Hepatic stellate cell (primary cell): ENCODE results near the gene PIP4K2A.
"Not testable (repeated sequence)": the region's sequence is repeated elsewhere in the genome, so short reads cannot be mapped to it uniquely, and the experiment has no call there.

Source experiments
- DNase-seq: peaks from one replicate; pipeline ENCODE4 v3.0.0; 2011; ENCODE audit warnings: low spot score

PIP4K2A gene

DNA sequence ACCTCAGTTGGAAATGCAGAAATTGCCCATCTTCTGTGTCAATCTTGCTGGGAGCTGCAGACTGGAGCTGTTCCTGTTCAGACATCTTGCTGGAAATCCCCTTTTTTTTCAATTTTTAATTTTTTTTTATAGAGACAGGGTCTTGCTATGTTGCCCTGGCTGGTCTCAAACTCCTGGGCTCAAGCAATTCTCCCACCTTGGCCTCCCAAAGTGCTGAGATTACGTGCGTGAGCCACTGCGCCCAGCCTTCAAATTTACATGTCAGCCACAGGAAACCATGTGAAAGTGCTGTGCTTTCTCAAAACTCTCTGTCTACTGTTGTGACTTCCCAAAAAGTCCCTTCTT, 200.0 kb downstream of the PIP4K2A start:
- DNase-seq, result not testable (repeated sequence)

DNA sequence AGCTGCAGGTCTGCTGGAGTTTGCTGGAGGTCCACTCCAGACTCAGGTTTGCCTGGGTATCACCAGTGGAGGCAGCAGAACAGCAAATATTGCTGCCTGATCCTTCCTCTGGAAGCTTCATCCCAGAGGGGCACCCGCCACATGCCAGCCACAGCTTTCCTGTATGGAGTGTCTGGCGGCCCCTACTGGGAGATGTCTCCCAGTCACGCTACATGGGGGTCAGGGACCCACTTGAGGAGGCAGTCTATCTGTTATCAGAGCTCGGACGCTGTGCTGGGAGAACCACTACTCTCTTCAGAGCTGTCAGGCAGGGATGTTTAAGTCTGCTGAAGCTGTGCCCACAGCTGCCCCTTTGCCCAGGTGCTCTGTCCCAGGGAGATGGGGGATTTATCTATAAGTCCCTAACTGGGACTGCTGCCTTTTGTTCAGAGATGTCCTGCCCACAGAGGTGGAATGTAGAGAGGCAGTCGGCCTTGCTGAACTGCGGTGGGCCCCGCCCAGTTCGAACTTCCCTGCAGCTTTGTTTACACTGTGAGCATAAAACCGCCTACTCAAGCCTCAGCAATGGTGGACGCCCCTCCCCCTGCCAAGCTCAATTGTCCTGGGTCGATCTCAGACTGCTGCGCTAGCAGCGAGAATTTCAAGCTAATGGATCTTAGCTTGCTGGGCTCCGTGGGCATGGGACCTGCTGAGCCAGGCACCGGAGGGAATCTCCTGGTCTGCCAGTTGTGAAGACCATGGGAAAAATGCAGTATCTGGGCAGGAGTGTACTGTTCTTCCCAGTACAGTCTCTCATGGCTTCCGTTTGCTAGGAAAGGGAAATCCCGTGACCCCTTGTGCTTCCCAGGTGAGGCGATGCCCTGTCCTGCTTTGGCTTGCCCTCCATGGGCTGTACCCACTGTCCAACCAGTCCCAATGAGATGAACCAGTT, 200.6 kb downstream of the PIP4K2A start:
- DNase-seq, result not testable (repeated sequence)

DNA sequence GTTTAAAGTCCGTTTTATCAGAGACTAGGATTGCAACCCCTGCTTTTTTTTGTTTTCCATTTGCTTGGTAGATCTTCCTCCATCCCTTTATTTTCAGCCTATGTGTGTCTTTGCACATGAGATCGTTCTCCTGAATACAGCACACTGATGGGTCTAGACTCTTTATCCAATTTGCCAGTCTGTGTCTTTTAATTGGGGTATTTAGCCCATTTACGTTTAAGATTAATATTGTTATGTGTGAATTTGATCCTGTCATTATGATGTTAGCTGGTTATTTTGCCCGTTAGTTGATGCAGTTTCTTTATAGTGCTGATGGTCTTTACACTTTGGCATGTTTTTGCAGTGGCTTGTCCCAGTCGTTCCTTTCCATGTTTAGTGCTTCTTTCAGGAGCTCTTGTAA, 202.4 kb downstream of the PIP4K2A start:
- not testable (repeated sequence) for DNase-seq

DNA sequence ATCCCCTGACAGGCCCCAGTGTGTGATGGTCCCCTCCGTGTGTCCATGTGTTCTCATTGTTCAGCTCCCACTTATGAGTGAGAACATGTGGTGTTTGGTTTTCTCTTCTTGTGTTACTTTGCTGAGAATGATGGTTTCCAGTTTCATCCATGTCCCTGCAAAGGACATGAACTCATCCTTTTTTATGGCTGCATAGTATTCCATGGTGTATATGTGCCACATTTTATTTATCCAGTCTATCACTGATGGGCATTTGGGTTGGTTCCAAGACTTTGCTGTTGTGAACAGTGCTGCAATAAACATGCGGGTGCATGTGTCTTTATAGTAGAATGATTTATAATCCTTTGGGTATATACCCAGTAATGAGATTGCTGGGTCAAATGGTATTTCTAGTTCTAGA, 206.2 kb downstream of the PIP4K2A start:
- not testable (repeated sequence) for DNase-seq

DNA sequence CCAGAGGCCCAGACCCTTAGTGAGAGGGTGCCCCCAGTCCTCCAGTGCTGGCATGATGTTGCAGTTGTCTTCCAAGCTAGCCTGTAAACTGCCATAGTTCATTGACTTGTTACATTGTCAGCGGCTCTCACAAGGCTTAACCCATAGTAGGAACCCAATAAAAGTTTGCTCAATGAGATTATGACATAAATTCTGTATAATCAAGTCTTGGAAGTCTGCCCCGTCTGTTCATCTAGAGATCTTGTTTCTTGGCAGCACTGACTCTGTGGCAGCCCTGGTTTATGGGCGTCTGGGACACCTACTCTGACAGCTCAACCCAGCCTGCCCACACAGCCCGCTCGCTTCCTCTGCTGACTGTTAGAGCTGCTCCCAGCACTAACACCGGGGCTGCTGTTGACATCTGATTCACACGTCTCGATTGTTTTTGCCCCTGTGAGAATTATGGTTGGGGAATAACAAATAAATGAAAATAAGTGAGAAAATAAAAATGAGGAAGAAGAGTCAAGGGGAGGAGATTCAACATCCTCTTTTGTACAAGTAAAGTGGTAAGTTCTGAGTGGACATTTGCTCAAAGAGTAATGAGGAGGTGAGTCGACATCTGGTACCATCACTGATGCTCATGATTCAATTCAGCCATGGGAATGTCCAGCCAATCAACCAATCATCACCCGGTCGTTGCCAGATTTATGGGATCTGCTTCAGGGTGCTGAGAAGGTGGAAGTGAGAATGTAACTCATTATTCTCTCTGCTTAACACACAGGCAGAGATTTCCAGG, 208.3 kb downstream of the PIP4K2A start:
- no peak for DNase-seq

DNA sequence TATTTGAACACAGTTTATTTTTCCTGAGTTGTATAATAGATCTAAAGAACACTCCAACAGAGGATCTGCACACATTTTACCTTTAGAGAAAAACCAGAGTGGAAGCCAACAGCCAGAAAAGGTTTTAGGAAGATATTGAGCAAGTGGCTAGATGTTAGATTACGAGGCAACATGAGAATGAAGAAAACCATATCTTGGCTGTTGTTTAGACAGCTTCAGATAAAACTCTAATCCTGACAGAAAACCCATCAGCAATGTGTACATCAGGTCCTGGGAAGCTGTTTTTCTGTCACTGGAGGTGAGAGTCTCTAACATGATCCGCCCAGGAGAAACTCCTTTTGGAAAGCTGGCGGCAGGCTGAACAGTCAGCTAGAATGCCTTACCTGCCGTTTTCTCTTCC, 209.6 kb downstream of the PIP4K2A start:
- no peak for DNase-seq

DNA sequence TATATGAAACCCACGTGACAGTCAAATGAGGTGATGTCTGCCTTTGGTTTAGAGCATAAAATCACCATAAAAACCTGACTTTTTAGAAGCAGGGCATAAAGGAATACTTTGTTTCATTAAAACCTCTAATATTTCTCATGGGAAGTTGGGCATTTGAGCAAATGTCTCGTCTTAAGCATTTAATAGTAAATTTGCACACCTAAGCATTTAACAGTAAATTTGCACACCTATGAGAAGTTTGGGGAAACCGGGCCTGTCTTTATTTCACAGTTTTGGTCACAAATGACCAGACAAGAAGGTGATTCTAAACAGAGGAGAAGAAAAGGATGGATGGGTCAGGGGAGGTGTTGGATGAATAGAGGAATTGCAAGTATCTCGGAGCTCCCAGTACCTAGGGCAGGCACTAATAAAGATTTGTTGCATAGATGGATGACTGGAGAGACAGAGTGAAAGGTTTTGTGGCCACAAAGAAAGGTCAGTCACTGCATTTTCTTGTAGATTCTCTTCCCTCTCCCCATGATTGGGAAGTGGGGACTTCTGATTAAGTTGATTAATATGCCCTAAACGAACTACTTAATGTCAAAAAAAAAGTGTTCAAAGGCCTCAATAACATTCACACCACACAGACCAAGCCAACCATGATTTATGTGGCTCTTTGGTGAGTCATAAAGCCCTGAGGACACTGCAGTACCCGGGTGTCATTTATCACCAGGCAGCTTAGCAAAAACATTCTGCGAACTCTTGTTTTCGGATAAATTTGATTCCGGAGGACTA, 210.9 kb downstream of the PIP4K2A start:
- no peak for DNase-seq

DNA sequence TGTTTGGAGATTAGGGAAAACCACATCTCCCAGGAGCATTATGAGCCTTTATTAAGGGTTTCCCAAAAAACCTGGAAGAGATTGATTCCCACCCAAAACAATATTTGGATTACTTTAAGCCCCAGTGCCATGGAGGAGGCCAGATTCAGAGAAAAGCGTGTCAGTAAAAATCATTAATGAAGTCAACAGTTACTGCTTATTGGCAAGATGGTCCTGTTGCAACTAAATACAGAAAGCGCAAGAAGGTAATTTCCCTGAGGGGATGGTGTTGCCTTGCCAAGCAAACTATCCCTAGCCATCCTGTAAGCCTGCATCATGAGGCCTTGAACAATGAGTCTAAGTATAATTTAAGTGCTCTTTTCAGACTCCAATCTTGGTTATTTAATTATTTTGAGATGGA, 212.5 kb downstream of the PIP4K2A start:
- DNase-seq, result no peak

DNA sequence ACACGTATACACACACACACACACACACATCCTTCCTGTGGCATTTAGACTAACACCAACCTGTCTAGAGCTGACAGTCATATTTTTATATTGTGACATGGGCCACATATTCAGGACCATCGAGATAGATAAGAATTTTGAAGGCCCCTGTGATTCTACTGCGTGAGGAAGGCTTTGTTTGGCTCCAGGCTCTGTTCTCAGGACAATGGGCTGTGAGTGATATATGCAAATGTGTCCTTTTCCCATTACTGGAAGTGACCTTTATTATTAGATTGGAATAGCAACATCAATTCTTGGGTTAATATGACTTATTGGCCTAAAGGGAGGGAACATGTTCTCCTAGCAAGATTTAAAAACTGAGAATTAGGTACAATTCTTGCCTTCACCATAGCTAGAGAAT, 213.0 kb downstream of the PIP4K2A start:
- DNase-seq, result no peak

DNA sequence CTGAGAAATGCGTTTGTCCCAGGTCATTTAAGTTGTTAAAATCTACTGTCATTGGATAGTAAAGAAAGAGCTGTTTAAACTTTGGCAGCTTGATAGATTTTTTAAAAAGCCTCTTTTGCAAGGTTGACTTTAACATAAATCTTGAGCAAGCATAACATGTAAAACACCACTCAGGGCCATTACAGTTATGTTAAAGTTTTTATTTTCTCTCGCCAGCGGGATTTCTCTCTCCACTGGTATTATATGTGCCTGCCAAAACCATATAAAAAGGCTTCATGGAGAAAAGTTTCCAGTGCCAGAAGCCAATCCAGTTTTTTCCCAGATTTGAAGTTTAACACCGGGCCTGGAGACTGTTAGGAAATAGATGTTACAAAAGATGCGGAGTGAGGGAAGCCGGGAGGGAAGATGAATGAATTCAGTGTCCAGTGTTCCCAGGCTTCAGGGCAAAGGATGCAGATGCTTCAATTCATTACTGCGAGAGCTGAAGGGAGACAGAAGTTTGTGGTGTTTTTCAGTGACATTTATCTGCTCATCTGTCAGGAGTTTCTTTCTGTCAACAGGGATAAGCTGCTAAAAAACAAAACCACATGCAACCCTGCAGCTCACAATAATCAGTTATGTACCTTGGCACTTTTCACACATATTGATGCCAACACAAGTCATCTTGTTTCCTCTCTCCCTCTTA, 213.6 kb downstream of the PIP4K2A start:
- DNase-seq, result no peak

DNA sequence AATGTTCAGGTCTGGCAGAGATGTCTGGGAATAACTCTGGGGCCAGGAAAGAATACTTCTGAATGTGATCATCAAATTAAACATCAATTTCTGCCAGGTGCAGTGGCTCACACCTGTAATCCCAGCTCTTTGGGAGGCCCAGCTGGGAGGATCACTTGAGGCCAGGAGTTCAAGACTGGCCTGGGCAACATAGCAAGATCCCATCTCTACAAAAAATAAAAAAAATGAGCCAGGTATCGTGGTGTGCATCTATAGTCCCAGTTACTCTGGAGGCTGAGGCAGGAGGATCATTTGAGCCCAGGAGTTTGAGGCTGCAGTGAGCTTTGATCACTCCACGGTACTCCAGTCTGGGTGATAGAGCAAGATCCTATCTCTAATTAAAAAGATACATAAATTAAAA, 214.4 kb downstream of the PIP4K2A start:
- not testable (repeated sequence) for DNase-seq

DNA sequence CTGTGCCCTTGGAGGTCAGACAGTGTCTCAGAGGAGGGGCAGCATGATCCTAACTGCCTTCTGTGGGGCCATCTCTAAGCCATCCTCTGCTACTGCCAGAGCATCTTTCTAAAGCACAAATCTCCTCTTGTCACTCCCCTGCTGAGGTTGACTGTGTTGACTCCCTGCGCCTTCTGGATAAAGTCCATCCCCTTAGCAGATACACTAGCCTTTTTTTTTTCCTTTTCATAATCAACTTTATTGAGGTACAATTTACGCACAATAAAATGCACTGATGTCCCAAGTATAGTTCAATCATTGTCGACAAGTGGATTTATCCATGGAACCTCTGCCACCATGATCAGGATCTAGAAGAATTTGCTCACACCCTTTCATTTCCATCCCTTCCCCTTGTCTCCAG, 219.0 kb downstream of the PIP4K2A start:
- DNase-seq, result no peak

DNA sequence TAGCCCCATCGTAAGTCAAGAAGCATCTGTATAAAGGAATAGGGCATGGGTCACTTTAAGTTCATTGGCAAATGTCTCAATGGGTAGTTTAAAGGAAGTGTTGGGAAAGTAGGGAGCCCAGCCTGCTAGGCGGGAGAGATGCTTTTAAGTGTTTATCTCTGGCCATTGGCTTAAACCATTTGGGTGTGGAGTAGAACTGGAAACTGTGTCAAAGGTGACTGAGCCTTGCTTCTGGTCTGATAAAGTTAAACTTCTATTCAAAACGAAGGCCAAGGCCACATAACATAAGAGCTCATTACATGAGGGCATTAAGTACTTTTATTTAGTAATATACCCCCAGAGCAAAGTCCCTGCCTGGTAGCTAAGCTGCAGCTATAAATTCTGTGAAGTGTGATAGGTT, 220.4 kb downstream of the PIP4K2A start:
- no peak for DNase-seq

DNA sequence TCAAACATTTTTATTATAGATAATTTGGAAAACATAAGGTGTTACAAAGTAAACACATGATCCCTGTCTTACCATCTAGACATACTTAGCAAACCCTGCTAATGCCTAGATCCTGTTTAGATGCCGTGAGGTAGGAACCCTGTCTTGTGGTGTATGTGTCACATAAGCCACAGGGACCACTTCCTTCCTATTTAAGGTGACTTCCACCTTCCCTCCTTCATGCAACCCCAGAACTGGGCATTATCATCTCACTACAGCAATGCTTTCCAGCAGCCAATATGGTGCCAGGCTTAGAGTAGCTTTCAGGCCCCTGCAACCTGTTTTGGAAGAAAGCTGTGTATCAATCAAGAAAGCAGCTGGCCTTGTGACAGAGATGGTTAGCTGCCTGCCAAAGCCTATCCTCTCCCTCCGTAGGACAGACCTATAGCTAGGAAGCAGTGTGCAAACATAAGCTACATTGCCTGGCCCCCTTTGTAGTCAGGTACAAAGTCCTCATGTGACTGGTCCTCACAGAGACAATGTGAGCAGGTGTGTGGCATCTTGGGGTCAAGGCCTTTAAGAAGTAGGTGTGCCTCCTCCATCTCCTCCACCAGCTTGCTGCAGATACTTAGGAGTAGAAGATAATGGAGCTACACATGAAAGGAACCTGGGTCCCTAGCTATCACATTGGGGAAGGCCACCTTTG, 222.3 kb downstream of the PIP4K2A start:
- DNase-seq, result no peak

DNA sequence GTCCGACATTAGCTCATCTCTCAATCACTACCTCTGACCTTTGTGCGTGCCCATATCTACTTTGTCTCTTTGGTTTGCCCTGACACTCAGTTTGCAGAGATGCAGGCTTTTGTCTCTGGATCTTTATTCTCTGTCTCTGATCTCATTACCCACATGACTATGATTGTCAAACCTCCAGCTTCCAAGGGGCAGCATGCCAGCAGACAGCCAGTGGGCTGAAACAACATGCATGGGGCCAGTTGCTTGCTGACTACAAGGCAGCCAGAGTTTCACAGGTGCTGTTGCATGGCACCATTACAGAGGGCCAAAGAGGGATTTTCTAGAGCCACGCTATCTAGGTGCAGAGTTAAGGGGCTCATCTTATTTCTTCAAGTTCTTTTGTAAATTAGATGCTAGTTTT, 222.9 kb downstream of the PIP4K2A start:
- DNase-seq, result no peak

DNA sequence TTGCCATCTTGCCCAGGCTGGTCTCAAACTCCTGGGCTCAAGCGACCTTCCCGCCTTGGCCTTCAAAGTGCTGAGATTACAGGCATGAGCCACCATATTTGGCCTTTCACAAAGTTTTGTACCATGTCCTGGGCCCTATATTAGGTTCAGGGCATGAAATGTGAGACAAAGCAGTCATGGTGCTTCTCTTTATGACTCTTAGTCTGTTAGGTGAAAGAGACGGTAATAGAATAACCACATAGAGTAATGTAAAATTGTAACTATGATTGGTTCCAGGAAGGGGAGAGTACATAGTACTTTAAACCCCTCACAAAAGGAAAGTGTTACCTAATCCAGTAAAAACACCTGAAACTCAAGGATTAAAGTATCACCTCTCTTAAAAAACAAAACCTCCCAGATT, 224.4 kb downstream of the PIP4K2A start:
- DNase-seq, result no peak

DNA sequence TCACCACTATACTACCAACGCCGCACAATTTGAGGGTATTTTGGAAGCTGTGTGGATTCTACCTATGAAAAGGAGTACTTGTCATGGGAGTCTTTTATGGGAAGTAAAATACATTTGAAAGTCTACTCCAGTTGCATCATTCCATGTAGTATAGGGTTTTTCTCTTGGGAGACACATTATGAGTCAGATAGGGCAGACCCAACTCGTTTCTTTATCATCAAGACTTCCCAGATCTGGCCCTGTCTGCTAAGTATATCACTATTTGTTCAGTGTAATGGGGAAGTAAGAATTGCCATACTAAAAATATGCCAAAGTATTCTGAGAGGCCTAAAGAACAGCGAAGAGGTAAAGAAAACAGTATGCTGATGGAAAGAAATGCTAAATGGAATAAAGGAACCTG, 224.9 kb downstream of the PIP4K2A start:
- no peak for DNase-seq

DNA sequence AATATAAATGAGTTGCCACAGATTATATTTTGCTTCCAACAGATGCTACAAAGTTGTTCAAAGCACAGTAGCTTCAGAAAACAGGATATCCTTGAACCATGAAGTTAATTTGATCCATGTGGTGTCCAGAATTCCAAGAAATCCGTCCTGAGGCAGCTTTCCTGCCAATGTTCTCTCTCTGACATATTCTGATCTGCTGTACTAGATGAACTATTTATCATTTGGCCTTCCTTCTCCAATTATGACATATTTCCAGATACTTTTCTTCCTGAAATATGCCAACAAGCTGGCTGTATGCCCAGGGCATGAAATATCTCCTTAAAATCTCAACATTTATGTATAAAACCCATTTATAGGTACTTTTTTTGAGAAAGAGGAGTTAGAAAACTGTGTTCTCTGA, 227.9 kb downstream of the PIP4K2A start:
- no peak for DNase-seq
